Retinal pigment epithelial cell (primary cell): ENCODE results near the gene CACNB2.

Experiments
- DNase-seq: peaks from one replicate; pipeline ENCODE4 v3.0.0-alpha.2; 2010; ENCODE audit warnings: low read depth
- H3K4me3 ChIP-seq: 2 replicates; pipeline ENCODE4 v1.5.1; 2011; ENCODE audit warnings: mild to moderate bottlenecking, low read length, control low read depth, moderate library complexity
- CTCF ChIP-seq: conservative IDR thresholded peaks from 2 replicates; pipeline ENCODE4 v1.5.1; 2011; ENCODE audit warnings: low read depth, low read length, control low read depth, inconsistent platforms

The CACNB2 gene

GRCh38 chr10:18240185-18240882, 100.1 kb downstream of the CACNB2 start:
- DNase-seq = no peak

GRCh38 chr10:18246967-18247366, 106.7 kb downstream of the CACNB2 start:
- no peak overlapping the region for H3K4me3 ChIP-seq
- TF ChIP-seq CTCF = no peak
- DNase-seq = no peak

More at GRCh38 chr10:18240185-18240882, 100.1 kb downstream of the CACNB2 start:
- TF ChIP-seq CTCF = no peak
- no peak overlapping the region for H3K4me3 ChIP-seq

- no peak for TF ChIP-seq CTCF
- DNase-seq = no peak
- H3K4me3 ChIP-seq = no peak overlapping the region
Observed at GRCh38 chr10:18252086-18252485, 111.9 kb downstream of the CACNB2 start.

GRCh38 chr10:18254086-18254485, 113.9 kb downstream of the CACNB2 start:
- DNase-seq = no peak
- TF ChIP-seq CTCF = no peak
- H3K4me3 ChIP-seq = no peak overlapping the region

DNA sequence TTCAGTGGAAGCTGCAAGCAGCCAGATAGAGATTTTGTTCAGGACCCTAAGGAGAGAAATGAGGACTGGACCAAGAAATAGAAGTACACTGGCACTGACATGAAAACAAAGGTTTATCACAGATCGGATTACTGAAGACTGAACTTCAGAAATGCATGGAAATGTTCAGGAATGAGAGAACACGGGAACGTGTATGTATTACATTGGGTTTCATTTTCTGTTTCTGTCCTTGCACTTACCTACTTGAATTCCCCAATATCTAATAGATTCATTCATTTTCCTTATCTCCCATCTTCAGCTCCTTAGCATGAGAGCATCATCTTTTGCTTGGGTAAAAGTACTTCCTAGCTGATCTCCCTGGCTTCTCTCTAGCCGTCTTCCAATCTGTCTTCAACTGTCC, 114.5 kb downstream of the CACNB2 start:
- no peak for TF ChIP-seq CTCF
- H3K4me3 ChIP-seq = no peak overlapping the region
- no peak for DNase-seq

GRCh38 chr10:18260310-18260922, 120.2 kb downstream of the CACNB2 start:
- DNase-seq = no peak
- H3K4me3 ChIP-seq = no peak overlapping the region
- TF ChIP-seq CTCF = no peak

DNA sequence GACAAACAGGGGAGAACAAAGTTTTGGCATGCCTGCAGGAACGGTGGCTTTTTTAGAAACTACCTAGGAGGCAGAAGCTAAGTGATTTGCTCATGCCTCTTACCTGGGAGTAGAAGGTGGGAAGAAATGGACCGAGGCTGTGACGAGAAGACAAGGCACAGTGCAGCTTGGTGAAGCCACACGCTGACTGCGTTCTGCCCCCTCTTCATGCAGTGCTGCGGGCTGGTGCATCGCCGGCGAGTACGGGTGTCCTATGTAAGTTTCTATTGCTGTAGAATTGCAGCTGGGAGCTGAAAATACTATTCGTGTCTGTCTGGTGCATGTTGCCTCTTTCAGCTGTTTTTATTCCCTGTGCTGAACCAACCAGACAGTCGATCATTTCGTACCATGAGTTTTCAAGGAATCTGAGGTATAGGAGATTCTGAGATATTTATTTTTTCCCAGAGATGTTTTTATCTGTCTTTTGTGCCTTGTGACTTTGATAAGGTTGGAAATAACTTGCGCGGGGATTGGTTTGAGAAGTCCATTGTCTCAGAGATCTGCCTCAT, 120.9 kb downstream of the CACNB2 start:
- H3K4me3 ChIP-seq = no peak overlapping the region
- no peak for DNase-seq
- no peak for TF ChIP-seq CTCF
